OCI-LY1 (cell line): ENCODE data around the gene ATP11C.

ENCODE experiments used
- EZH2 ChIP-seq: fragments of 200-600 bp; sonication (generic), shearing (Covaris generic); IDR thresholded peaks from 2 replicates; pipeline ENCODE4 v1.8.0; 2017; ENCODE audit warnings: borderline replicate concordance, mixed run types, mild to moderate bottlenecking, antibody characterized with exemption, low read length, moderate library complexity, mixed read lengths
- TF ChIP-seq, protein P1 (sequence below): fragments of 200-600 bp; sonication (generic), shearing (Covaris generic); IDR thresholded peaks from 2 replicates; pipeline ENCODE4 v1.5.1; 2017; ENCODE audit warnings: mild to moderate bottlenecking, antibody characterized with exemption, low read length, moderate library complexity, mixed read lengths

DNA sequence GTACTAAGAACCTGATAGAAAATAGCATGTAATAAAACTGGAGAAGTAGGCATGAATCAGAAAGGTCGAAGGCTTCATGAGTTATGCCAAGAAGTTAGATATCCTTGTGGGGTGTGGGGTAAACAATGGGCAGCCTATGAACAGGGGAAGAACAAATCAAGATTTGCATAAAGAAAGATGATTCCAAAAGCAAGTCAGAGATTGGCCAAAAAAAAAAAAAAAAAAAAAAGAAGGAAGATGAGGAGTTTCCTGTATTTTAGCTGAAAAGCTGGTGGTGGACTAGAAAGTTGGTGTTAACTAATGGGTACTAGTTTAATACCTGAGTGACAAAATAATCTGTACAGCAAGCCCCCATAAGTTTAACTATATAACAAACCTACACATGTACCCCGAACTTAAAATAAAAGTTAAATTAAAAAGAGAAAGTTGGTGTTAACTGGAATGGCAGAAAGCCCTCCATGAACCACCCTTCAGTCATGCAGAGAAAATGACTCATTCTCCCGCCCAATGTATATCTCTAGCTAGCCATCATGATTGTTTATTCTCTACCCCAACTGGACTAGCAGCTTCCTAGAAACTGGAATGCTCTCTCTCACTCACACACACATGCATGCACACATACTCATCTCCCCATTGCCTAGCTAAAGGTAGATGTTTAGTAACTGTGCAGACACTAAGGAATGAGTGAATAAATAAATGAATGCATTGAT lies 41.7 kb downstream of the ATP11C start:
- TF ChIP-seq, protein P1, sequence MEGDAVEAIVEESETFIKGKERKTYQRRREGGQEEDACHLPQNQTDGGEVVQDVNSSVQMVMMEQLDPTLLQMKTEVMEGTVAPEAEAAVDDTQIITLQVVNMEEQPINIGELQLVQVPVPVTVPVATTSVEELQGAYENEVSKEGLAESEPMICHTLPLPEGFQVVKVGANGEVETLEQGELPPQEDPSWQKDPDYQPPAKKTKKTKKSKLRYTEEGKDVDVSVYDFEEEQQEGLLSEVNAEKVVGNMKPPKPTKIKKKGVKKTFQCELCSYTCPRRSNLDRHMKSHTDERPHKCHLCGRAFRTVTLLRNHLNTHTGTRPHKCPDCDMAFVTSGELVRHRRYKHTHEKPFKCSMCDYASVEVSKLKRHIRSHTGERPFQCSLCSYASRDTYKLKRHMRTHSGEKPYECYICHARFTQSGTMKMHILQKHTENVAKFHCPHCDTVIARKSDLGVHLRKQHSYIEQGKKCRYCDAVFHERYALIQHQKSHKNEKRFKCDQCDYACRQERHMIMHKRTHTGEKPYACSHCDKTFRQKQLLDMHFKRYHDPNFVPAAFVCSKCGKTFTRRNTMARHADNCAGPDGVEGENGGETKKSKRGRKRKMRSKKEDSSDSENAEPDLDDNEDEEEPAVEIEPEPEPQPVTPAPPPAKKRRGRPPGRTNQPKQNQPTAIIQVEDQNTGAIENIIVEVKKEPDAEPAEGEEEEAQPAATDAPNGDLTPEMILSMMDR, result no peak
- TF ChIP-seq EZH2, result no peak
